Activated CD4-positive, alpha-beta memory T cell treated with anti-CD3 and anti-CD28 coated beads, Interleukin-2, amount 10 ng/mL, durations not matched to agents 7 days and 5 days (primary cell): ENCODE measurements around the gene ITIH4. TPM values are rescaled to one million over a fixed set of nuclear protein-coding genes. Genes with fewer than 3 reads are reported as not detected.

Source experiments
- CTCF ChIA-PET: fragments of 350-600 bp; sonication (Branson Sonifier 250); formaldehyde crosslinking; loops from one replicate; lab custom pipeline; 2021; ENCODE audit warnings: antibody characterized with exemption, inconsistent platforms; lab: Charles Lee
- POLR2A ChIA-PET: fragments of 350-600 bp; sonication (Branson Sonifier 250); formaldehyde crosslinking; loops from one replicate; lab custom pipeline; 2021; ENCODE audit warnings: antibody characterized with exemption; lab: Charles Lee
- DNase-seq: peaks from one replicate; pipeline ENCODE4 v3.0.0-alpha.2; 2020
- H3K27ac Mint-ChIP-seq: one replicate; pipeline ENCODE4 v1.8.0; 2021; ENCODE audit warnings: mild to moderate bottlenecking, mixed read lengths
- H3K27me3 Mint-ChIP-seq: one replicate; pipeline ENCODE4 v1.8.0; 2021; ENCODE audit warnings: mixed read lengths
- H3K36me3 Mint-ChIP-seq: one replicate; pipeline ENCODE4 v1.8.0; 2021; ENCODE audit warnings: low read depth, mixed read lengths
- H3K4me1 Mint-ChIP-seq: one replicate; pipeline ENCODE4 v1.8.0; 2021; ENCODE audit warnings: mixed read lengths
- H3K4me3 Mint-ChIP-seq: one replicate; pipeline ENCODE4 v1.8.0; 2021; ENCODE audit warnings: mild to moderate bottlenecking, mixed read lengths
- H3K9me3 Mint-ChIP-seq: one replicate; pipeline ENCODE4 v1.8.0; 2021; ENCODE audit warnings: mixed read lengths
- total RNA-seq, 2 experiments: library from RNA; stranded (reverse); gene quantifications; one replicate each; pipeline ENCODE4 v1.2.3, GENCODE V29; 2021

ITIH4 gene
- total RNA-seq, 2 experiments from 2014 or later: 16.0 to 16.2 TPM

- ChIA-PET CTCF (interaction anchor here (1.2 to 3.2 kb wide), 4 partner anchors 10 to 55 kb away, joined by 4 to 13 read pairs (median 6); no protein-coding TSS in a partner anchor), POLR2A (interaction anchor here (1.3 to 2.1 kb wide), 3 partner anchors 15 to 67 kb away, joined by 3 to 10 read pairs (median 5); partner anchors contain the start of gene NEK4)
- Mint-ChIP-seq H3K4me3 (no peak overlapping the region), H3K4me1 (peaks cover 35% of the 10 kb centered on the region), H3K36me3 (peaks cover 10% of the 10 kb centered on the region), H3K27me3 (no peaks in the 10 kb centered on the region), H3K27ac (peak overlapping the region; percentile 26), H3K9me3 (no peaks in the 10 kb centered on the region)
- DNase-seq: peak; percentile 59
Observed at GRCh38 chr3:52838561-52839267, 8.2 kb upstream of the ITIH4 start.

- Mint-ChIP-seq H3K4me1 (peaks cover 35% of the 10 kb centered on the region), H3K4me3 (no peak overlapping the region), H3K27me3 (no peaks in the 10 kb centered on the region), H3K9me3 (no peaks in the 10 kb centered on the region), H3K36me3 (peaks cover 13% of the 10 kb centered on the region), H3K27ac (no peak overlapping the region)
- POLR2A ChIA-PET: interaction anchor here (1.4 kb wide), 1 partner anchor 66 kb away, joined by 5 read pairs; the partner anchor contains the start of gene NEK4
- DNase-seq: no peak
- CTCF ChIA-PET: interaction anchor here (3.2 kb wide), 1 partner anchor 16 kb away, joined by 13 read pairs; no protein-coding TSS in a partner anchor
Observed at GRCh38 chr3:52836986-52837385, 6.5 kb upstream of the ITIH4 start.

DNA sequence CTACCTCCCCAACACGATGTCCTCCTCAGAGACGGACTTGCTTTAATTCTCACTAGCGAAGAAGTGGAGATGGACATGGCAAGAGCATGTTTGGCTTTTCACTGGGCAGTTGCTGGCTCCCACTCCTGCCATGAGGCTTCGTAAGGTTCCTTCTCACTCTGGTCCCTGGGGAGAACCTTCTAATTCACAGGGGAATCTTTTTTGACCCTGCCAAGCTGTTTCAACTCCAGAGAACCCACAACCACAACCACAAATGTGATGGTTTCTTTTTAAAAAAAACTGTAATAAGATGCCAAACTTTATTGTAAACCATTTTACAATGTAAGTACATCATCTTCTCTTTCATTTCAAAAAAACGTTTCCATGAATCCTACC, 6.0 kb upstream of the ITIH4 start:
- Mint-ChIP-seq H3K27ac (no peak overlapping the region), H3K4me1 (peaks cover 36% of the 10 kb centered on the region), H3K27me3 (no peaks in the 10 kb centered on the region), H3K4me3 (no peak overlapping the region), H3K9me3 (no peaks in the 10 kb centered on the region), H3K36me3 (peaks cover 13% of the 10 kb centered on the region)
- DNase-seq: no peak
- ChIA-PET CTCF (interaction anchor here (3.2 kb wide), 1 partner anchor 15 kb away, joined by 13 read pairs; no protein-coding TSS in a partner anchor), POLR2A (interaction anchor here (1.4 kb wide), 1 partner anchor 65 kb away, joined by 5 read pairs; the partner anchor contains the start of gene NEK4)

DNA sequence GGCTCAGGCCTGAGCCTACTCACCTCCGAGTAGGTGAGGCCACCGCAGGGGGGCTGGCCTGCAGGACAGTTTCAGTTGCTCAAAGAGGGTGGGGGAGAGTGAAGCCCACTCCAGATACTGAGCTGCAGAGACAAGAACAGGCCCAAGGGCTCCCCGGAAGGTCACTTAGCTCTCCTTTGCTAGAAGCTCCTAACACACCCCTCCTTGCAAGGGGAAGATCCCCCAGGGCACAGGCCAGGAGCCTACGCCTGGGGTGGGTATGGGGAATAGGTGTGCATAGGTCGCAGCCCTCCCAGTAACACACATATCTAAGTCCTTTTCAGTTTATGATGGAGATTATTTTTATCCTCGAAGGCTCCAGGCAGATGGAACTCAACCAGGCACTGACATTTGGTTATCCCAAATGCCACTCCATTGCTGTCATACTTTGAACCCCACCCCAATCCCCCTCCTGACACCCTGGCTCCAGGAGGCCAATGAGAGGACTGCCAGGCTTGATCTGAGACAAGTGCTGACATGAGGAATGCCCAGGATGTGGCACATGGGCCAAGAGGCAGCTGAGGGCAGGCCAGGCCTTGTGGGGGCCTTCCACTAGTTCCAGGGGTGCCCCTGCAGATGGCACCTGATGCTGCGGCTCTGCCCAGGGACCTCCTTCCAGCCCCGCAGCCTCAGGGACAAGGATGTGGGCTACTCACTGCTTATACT, 5.4 kb upstream of the ITIH4 start:
- DNase-seq: no peak
- ChIA-PET POLR2A (no interaction called here), CTCF (interaction anchor here (1.3 to 3.2 kb wide), 2 partner anchors 8 to 15 kb away, joined by 4 to 13 read pairs; no protein-coding TSS in a partner anchor)
- Mint-ChIP-seq H3K27me3 (no peaks in the 10 kb centered on the region), H3K9me3 (no peaks in the 10 kb centered on the region), H3K27ac (no peak overlapping the region), H3K4me1 (peaks cover 41% of the 10 kb centered on the region), H3K4me3 (no peak overlapping the region), H3K36me3 (peaks cover 11% of the 10 kb centered on the region)

DNA sequence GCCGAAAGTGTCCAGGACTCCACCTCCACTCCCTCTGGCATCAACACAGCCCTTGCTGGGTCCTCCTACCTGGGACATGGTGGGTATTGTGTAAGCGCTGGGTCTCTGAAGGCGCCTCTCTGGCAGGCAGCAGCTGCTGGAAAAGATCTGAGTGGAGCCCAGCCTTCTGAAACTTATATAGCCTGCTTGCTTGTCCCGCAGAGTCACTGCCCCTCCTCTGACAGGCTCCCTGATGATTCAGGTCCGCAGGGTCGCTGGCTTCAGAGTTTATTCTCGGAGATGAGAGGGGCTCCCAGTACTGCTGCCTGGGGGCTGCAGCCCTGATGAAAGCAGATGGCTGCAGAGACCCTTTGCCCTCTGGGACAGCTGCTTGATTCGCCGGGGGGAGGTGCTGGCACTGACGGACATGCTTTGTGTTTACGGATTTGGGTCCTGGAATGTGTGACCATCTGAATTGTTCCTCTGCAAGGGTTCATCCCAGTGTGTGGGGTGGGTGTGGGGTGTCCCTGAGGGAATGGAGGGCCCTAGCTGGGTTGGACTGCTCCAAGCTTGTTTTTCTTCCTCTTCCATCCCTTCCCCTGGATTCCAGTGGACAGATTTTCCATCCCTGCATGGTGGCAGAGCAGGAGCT, 4.5 kb upstream of the ITIH4 start, which contains the start of gene MUSTN1:
TSS of gene MUSTN1 (minus strand) at position 149 of the 631 bp plus-strand sequence. CDS start at position 78, 71 bp downstream.
- POLR2A ChIA-PET: interaction anchor here (0.6 kb wide), 1 partner anchor 89 kb away, joined by 3 read pairs; no protein-coding TSS in a partner anchor
- Mint-ChIP-seq H3K9me3 (no peaks in the 10 kb centered on the region), H3K27ac (no peak within 1 kb of the TSS), H3K4me3 (no peak within 1 kb of the TSS), H3K36me3 (peaks cover 9% of the 10 kb centered on the region), H3K4me1 (peaks cover 45% of the 10 kb centered on the region), H3K27me3 (no peaks in the 10 kb centered on the region)
- CTCF ChIA-PET: interaction anchor here (1.3 kb wide), 1 partner anchor 9 kb away, joined by 4 read pairs; no protein-coding TSS in a partner anchor
- DNase-seq: no peak

- DNase-seq: no peak
- H3K27ac Mint-ChIP-seq: no peak overlapping the region
- H3K27me3 Mint-ChIP-seq: no peaks in the 10 kb centered on the region
- H3K9me3 Mint-ChIP-seq: no peaks in the 10 kb centered on the region
- peaks cover 28% of the 10 kb centered on the region for H3K4me1 Mint-ChIP-seq
- no peak overlapping the region for H3K4me3 Mint-ChIP-seq
- POLR2A ChIA-PET: no interaction called here
- CTCF ChIA-PET: no interaction called here
- peaks cover 4% of the 10 kb centered on the region for H3K36me3 Mint-ChIP-seq
Observed at GRCh38 chr3:52833202-52833601, 2.7 kb upstream of the ITIH4 start.

DNA sequence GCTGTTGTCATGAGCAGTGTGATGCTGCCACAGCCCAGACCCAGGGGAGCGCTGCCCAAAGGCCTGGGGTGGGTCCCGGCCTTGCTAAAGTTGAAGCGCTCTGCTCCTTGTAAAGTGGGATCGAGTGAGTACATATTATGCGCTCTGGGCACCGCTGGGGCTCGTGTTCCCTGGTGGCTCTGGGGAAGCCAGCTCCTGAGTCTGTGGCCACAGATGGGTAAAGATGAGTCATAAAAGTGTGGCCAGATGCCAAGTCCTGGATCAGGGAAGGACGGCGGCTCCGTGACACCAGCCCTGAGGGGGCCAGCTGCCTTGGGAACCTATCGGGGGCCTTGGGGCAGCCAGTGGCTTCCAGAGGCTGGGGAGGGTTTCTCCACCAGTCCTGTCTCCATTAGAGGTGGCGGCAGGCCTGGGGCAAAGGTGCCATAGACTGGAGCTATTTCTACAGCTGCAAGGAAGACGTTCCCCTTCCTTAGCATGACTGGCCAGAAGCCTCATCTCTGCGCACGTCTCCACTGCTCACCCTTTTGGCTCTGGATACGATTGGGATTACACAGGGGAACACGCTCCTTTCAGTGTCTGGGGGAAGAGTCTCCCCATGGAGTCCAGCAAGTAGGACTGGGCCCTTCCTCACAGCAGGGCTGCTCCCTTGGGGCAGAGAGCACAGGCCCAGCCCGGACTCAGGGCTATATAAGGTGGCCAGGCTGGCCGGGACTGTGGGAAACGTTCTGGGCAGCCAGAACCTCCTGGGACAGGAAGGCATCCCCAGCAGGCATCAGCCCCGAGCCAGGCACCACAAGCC, 1.2 kb upstream of the ITIH4 start:
- peaks cover 16% of the 10 kb centered on the region for H3K4me1 Mint-ChIP-seq
- CTCF ChIA-PET: no interaction called here
- H3K27ac Mint-ChIP-seq: no peak overlapping the region
- H3K4me3 Mint-ChIP-seq: no peak overlapping the region
- no peak for DNase-seq
- H3K9me3 Mint-ChIP-seq: no peaks in the 10 kb centered on the region
- H3K27me3 Mint-ChIP-seq: no peaks in the 10 kb centered on the region
- POLR2A ChIA-PET: no interaction called here
- peaks cover 3% of the 10 kb centered on the region for H3K36me3 Mint-ChIP-seq

GRCh38 chr3:52829906-52830463, 487 bp downstream of the ITIH4 start:
- no peak for DNase-seq
- Mint-ChIP-seq H3K27me3 (no peaks in the 10 kb centered on the region), H3K4me3 (no peak overlapping the region), H3K27ac (no peak overlapping the region), H3K36me3 (peaks cover 3% of the 10 kb centered on the region), H3K9me3 (no peaks in the 10 kb centered on the region), H3K4me1 (peaks cover 12% of the 10 kb centered on the region)
- ChIA-PET POLR2A (no interaction called here), CTCF (no interaction called here)

DNA sequence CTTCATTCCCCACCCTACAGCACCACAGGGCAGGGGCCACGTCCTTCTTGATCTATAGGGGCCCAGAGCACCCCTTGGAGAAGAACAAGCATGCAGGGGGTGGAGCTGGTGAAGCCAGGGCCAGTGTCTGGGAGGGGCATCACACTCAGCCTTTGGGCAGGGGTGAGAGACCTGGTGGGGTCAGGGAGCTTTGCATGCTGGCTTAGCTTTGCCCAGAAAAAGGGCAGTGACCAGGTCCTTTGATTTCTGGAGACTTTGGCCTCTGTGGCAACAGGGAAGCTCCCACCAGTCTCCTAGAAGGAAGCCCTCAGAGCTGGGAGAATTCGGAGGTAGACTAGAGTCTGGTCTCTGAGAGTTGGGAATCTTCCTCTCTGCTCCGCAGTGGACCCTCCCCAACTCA, 990 bp downstream of the ITIH4 start:
- ChIA-PET CTCF (no interaction called here), POLR2A (no interaction called here)
- Mint-ChIP-seq H3K4me1 (peaks cover 12% of the 10 kb centered on the region), H3K27ac (no peak overlapping the region), H3K4me3 (no peak overlapping the region), H3K27me3 (no peaks in the 10 kb centered on the region), H3K9me3 (no peaks in the 10 kb centered on the region), H3K36me3 (peaks cover 3% of the 10 kb centered on the region)
- no peak for DNase-seq

GRCh38 chr3:52827866-52828376, 2.6 kb downstream of the ITIH4 start:
- DNase-seq: no peak
- H3K4me1 Mint-ChIP-seq: peaks cover 12% of the 10 kb centered on the region
- no peaks in the 10 kb centered on the region for H3K27me3 Mint-ChIP-seq
- peaks cover 3% of the 10 kb centered on the region for H3K36me3 Mint-ChIP-seq
- no peaks in the 10 kb centered on the region for H3K9me3 Mint-ChIP-seq
- CTCF ChIA-PET: no interaction called here
- POLR2A ChIA-PET: no interaction called here
- no peak overlapping the region for H3K4me3 Mint-ChIP-seq
- H3K27ac Mint-ChIP-seq: no peak overlapping the region

- no peak overlapping the region for H3K27ac Mint-ChIP-seq
- peaks cover 3% of the 10 kb centered on the region for H3K36me3 Mint-ChIP-seq
- H3K4me1 Mint-ChIP-seq: peaks cover 12% of the 10 kb centered on the region
- no peaks in the 10 kb centered on the region for H3K27me3 Mint-ChIP-seq
- H3K9me3 Mint-ChIP-seq: no peaks in the 10 kb centered on the region
- no peak for DNase-seq
- no peak overlapping the region for H3K4me3 Mint-ChIP-seq
- CTCF ChIA-PET: no interaction called here
- POLR2A ChIA-PET: no interaction called here
Observed at GRCh38 chr3:52827441-52827840, 3.0 kb downstream of the ITIH4 start.

GRCh38 chr3:52824037-52824436, 6.4 kb downstream of the ITIH4 start:
- ChIA-PET POLR2A (interaction anchor here (2.6 kb wide), 1 partner anchor 15 kb away, joined by 10 read pairs; no protein-coding TSS in a partner anchor), CTCF (no interaction called here)
- Mint-ChIP-seq H3K27ac (no peak overlapping the region), H3K9me3 (no peaks in the 10 kb centered on the region), H3K27me3 (no peaks in the 10 kb centered on the region), H3K4me1 (no peaks in the 10 kb centered on the region), H3K36me3 (no peaks in the 10 kb centered on the region), H3K4me3 (no peak overlapping the region)
- DNase-seq: no peak
